Caco-2 (cell line): ENCODE data around the gene MVB12B. TPM values are rescaled to one million over a fixed set of nuclear protein-coding genes. Genes with fewer than 3 reads are reported as not detected.

ENCODE experiments used
- BruUV-seq: library from RNA; stranded (reverse); fragments of 400-500 nt; replicated peaks from 2 replicates; lab custom pipeline; 2021; lab: Mats Ljungman, UMichigan
- CTCF ChIA-PET: fragments of 300-600 bp; sonication (Branson Sonifier 250); formaldehyde crosslinking; loops from one replicate; lab custom pipeline; 2022; ENCODE audit warnings: antibody characterized with exemption; lab: Charles Lee
- POLR2A ChIA-PET: fragments of 300-600 bp; sonication (Branson Sonifier 250); formaldehyde crosslinking; loops from one replicate; lab custom pipeline; 2022; ENCODE audit warnings: antibody characterized with exemption; lab: Charles Lee
- DNase-seq, 2 experiments: peaks; one replicate each; pipeline versions ENCODE4 v3.0.0 to v3.0.0-alpha.2; 2020 to 2022
- H3K27me3 ChIP-seq: replicated peaks from 2 replicates; pipeline ENCODE4 v1.6.0; 2011; ENCODE audit warnings: low read length; ENCODE audit not compliant: control insufficient read depth, insufficient read depth
- H3K36me3 ChIP-seq: 2 replicates; pipeline ENCODE4 v1.5.1; 2011; ENCODE audit warnings: low read length; ENCODE audit not compliant: control insufficient read depth, insufficient read depth
- H3K4me1 ChIP-seq: fragments of 250-450 bp; sonication (Bioruptor Pico); 2 replicates; pipeline ENCODE4 v1.5.1; 2020; ENCODE audit warnings: mild to moderate bottlenecking
- H3K4me3 ChIP-seq: 2 replicates; pipeline ENCODE4 v1.5.1; 2011; ENCODE audit warnings: low read depth, mild to moderate bottlenecking, control low read depth, low read length
- H3K9me3 ChIP-seq: fragments of 250-450 bp; sonication (Bioruptor Pico); 2 replicates; pipeline ENCODE4 v1.5.1; 2020; ENCODE audit warnings: mild to moderate bottlenecking, moderate library complexity
- H3K27ac Mint-ChIP-seq: one replicate; pipeline ENCODE4 v1.8.0; 2022; ENCODE audit warnings: mixed read lengths; ENCODE audit not compliant: unreplicated experiment
- H3K27me3 Mint-ChIP-seq: one replicate; pipeline ENCODE4 v1.8.0; 2022; ENCODE audit warnings: mixed read lengths; ENCODE audit not compliant: insufficient read depth, unreplicated experiment
- H3K36me3 Mint-ChIP-seq: one replicate; pipeline ENCODE4 v1.8.0; 2022; ENCODE audit warnings: mild to moderate bottlenecking, mixed read lengths; ENCODE audit not compliant: insufficient read depth, unreplicated experiment
- H3K4me1 Mint-ChIP-seq: one replicate; pipeline ENCODE4 v1.8.0; 2022; ENCODE audit warnings: low read depth, mixed read lengths; ENCODE audit not compliant: unreplicated experiment
- H3K4me3 Mint-ChIP-seq: one replicate; pipeline ENCODE4 v1.8.0; 2022; ENCODE audit warnings: mild to moderate bottlenecking, moderate library complexity, mixed read lengths; ENCODE audit not compliant: unreplicated experiment
- H3K9me3 Mint-ChIP-seq: one replicate; pipeline ENCODE4 v1.8.0; 2022; ENCODE audit warnings: mixed read lengths; ENCODE audit not compliant: unreplicated experiment
- CTCF ChIP-seq, 2 experiments: fragments of 200-600 bp in 1 of 2; IDR thresholded peaks; 1 replicate in 1 of 2; 2 replicates in 1 of 2; pipeline versions ENCODE4 v1.5.1 to v1.8.0; 2011 to 2022; ENCODE audit warnings: antibody characterized with exemption in 1 of 2, control low read depth in 1 of 2, inconsistent platforms in 1 of 2, low read depth in 1 of 2, low read length in 1 of 2, mild to moderate bottlenecking in 1 of 2, moderate library complexity in 1 of 2; ENCODE audit not compliant: insufficient read depth in 1 of 2, severe bottlenecking in 1 of 2, unreplicated experiment in 1 of 2
- intact Hi-C: fragments of 100-400 bp; cut with micrococcal nuclease; formaldehyde crosslinking; loops from one replicate; pipeline ENCODE4 v1.10.0; 2022; ENCODE audit not compliant: unreplicated experiment
- total RNA-seq: library from RNA; stranded (reverse); gene quantifications from 2 replicates; pipeline ENCODE4 v1.2.3, GENCODE V29; 2022

MVB12B gene
- total RNA-seq, 1 experiment from 2014 or later: 24.4 TPM

GRCh38 chr9:126367616-126368015, 41.0 kb downstream of the MVB12B start:
- intact Hi-C loops: no loop called here
- ChIA-PET POLR2A (no interaction called here), CTCF (interaction anchor here (0.6 kb wide), 1 partner anchor 1890 kb away, joined by 4 read pairs; no protein-coding TSS in a partner anchor)
- no peaks in the 10 kb centered on the region; the same call in none of the 2 replicates for H3K36me3 ChIP-seq
- no TSS peak for BruUV-seq
- Mint-ChIP-seq H3K36me3 (peaks cover 2% of the 10 kb centered on the region), H3K4me3 (no peak overlapping the region), H3K27ac (peak overlapping the region; percentile 30), H3K27me3 (no peaks in the 10 kb centered on the region), H3K9me3 (peaks cover 11% of the 10 kb centered on the region), H3K4me1 (peaks cover 35% of the 10 kb centered on the region)
- no peak for TF ChIP-seq CTCF (IDR thresholded peaks at IDR 0.05; ENCODE audit: insufficient read depth in 1 of 2, low read depth in 1 of 2, low read length in 1 of 2, severe bottlenecking in 1 of 2, unreplicated experiment in 1 of 2)
- peaks cover under 1% of the 10 kb centered on the region; the same call in 1 of the 2 replicates for H3K9me3 ChIP-seq
- no peak for DNase-seq
- no peaks in the 10 kb centered on the region for H3K27me3 ChIP-seq
- H3K4me1 ChIP-seq: peaks cover 34% of the 10 kb centered on the region
- no peak overlapping the region for H3K4me3 ChIP-seq

- H3K9me3 Mint-ChIP-seq: peaks cover 11% of the 10 kb centered on the region
- ChIA-PET POLR2A (no interaction called here), CTCF (no interaction called here)
- H3K4me1 Mint-ChIP-seq: peaks cover 39% of the 10 kb centered on the region
- no peak overlapping the region for H3K27ac Mint-ChIP-seq
- no peaks in the 10 kb centered on the region for H3K27me3 Mint-ChIP-seq
- H3K27me3 ChIP-seq: no peaks in the 10 kb centered on the region
- TF ChIP-seq CTCF (IDR thresholded peaks at IDR 0.05; ENCODE audit: insufficient read depth in 1 of 2, low read depth in 1 of 2, low read length in 1 of 2, severe bottlenecking in 1 of 2, unreplicated experiment in 1 of 2): no peak
- peaks cover 38% of the 10 kb centered on the region for H3K4me1 ChIP-seq
- no peak for DNase-seq
- no peak overlapping the region for H3K4me3 ChIP-seq
- H3K36me3 ChIP-seq: no peaks in the 10 kb centered on the region; the same call in none of the 2 replicates
- BruUV-seq: no TSS peak
- H3K4me3 Mint-ChIP-seq: no peak overlapping the region
- no peaks in the 10 kb centered on the region for H3K9me3 ChIP-seq
- intact Hi-C loops: no loop called here
- peaks cover 4% of the 10 kb centered on the region for H3K36me3 Mint-ChIP-seq
These were observed 41.4 kb downstream of the MVB12B start for GRCh38 chr9:126368020-126368419.

- Mint-ChIP-seq H3K27me3 (no peaks in the 10 kb centered on the region), H3K4me3 (no peak overlapping the region), H3K9me3 (no peaks in the 10 kb centered on the region), H3K36me3 (peaks cover 4% of the 10 kb centered on the region), H3K4me1 (peaks cover 60% of the 10 kb centered on the region), H3K27ac (peak overlapping the region; percentile 17)
- Histone ChIP-seq H3K27me3 (no peaks in the 10 kb centered on the region), H3K4me1 (peaks cover 58% of the 10 kb centered on the region), H3K9me3 (no peaks in the 10 kb centered on the region), H3K4me3 (no peak overlapping the region), H3K36me3 (no peaks in the 10 kb centered on the region; the same call in none of the 2 replicates)
- BruUV-seq: no TSS peak
- DNase-seq: no peak
- POLR2A ChIA-PET: no interaction called here
- CTCF ChIA-PET: no interaction called here
- no peak for TF ChIP-seq CTCF (IDR thresholded peaks at IDR 0.05; ENCODE audit: insufficient read depth in 1 of 2, low read depth in 1 of 2, low read length in 1 of 2, severe bottlenecking in 1 of 2, unreplicated experiment in 1 of 2)
- intact Hi-C loops: loop anchor here (1.0 kb wide), 1 partner anchor 36 kb away; no protein-coding TSS in a partner anchor
These were observed 44.6 kb downstream of the MVB12B start for GRCh38 chr9:126371007-126371870.
